ENCODE results near the gene HAUS3.

DNA sequence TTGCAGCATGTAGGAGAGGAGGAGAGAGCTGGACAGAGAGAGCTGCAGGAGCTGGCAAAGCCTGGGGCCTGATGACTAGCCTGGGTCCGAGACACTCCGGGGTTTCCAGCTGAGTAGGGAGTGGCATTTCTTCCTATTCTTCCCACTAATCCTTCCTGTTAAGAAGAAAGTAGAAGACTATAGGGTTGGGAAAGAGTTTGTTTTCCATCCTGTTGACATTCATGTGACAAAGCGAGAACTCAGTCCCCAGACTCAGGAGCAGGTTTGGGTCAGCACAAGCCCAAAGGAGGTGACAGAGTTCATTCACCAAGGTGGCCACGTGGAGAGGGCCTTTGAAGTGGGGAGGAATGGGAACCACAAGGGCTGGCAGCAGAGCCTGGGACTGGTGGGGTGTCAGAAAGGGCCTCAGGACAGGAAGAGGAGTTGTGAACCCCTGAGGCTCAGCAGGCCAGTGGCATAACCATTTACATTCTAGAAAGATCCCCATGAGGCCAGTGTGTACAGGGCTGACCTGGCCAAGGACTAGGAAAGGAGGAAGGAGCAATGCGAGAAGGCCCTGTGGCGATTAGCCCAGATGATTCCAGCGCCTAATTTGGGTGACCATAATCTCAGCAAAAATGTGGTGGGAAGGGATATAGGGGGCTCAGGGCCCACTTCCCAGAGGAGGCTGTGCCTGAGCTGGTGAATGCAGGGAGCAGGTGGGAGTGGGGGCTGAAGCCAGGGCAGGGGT, 3.3 kb upstream of the HAUS3 start:
- TF ChIP-seq, protein P1, sequence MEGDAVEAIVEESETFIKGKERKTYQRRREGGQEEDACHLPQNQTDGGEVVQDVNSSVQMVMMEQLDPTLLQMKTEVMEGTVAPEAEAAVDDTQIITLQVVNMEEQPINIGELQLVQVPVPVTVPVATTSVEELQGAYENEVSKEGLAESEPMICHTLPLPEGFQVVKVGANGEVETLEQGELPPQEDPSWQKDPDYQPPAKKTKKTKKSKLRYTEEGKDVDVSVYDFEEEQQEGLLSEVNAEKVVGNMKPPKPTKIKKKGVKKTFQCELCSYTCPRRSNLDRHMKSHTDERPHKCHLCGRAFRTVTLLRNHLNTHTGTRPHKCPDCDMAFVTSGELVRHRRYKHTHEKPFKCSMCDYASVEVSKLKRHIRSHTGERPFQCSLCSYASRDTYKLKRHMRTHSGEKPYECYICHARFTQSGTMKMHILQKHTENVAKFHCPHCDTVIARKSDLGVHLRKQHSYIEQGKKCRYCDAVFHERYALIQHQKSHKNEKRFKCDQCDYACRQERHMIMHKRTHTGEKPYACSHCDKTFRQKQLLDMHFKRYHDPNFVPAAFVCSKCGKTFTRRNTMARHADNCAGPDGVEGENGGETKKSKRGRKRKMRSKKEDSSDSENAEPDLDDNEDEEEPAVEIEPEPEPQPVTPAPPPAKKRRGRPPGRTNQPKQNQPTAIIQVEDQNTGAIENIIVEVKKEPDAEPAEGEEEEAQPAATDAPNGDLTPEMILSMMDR (IDR thresholded peaks at IDR 0.05): no peak
- TF ChIP-seq TP53 (CRISPR knock-in tag; IDR thresholded peaks at IDR 0.05) (no peak), NR2C2 (CRISPR knock-in tag; IDR thresholded peaks at IDR 0.05) (no peak), SMAD4 (CRISPR knock-in tag; IDR thresholded peaks at IDR 0.05) (no peak), TCF7 (CRISPR knock-in tag; IDR thresholded peaks at IDR 0.05; ENCODE audit: low read depth) (no peak)
- TF ChIP-seq, protein P2, sequence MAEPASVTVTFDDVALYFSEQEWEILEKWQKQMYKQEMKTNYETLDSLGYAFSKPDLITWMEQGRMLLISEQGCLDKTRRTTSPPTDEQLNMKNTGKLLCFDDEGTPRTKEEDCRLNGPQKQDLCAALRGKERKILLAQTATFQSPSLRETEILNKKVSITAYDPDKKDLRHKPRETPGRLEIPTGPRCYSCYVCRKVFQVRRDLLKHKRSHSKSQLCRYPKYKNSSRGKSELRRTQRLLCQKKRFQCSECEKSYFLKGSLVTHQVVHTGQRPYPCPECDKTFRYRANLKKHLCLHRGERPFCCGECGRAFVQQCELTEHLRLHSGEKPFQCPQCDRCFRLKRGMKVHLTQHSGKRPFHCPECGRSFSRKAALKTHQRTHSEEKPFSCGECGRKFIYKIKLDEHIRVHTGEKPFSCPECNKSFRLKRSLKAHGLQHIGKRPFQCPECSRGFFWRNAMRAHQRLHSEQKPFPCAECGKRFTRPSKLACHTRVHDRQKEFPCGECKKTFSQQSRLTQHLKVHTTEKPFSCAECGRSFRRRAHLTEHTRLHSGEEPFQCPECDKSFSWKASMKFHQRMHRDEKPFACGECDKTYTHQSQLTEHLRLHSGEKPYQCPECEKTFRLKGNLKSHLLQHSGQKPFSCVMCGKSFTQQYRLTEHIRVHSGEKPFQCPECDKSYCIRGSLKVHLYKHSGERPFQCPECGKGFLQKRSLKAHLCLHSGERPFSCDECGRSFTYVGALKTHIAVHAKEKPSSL (CRISPR knock-in tag; conservative IDR thresholded peaks at IDR 0.05): no peak
- TF ChIP-seq, protein P3, sequence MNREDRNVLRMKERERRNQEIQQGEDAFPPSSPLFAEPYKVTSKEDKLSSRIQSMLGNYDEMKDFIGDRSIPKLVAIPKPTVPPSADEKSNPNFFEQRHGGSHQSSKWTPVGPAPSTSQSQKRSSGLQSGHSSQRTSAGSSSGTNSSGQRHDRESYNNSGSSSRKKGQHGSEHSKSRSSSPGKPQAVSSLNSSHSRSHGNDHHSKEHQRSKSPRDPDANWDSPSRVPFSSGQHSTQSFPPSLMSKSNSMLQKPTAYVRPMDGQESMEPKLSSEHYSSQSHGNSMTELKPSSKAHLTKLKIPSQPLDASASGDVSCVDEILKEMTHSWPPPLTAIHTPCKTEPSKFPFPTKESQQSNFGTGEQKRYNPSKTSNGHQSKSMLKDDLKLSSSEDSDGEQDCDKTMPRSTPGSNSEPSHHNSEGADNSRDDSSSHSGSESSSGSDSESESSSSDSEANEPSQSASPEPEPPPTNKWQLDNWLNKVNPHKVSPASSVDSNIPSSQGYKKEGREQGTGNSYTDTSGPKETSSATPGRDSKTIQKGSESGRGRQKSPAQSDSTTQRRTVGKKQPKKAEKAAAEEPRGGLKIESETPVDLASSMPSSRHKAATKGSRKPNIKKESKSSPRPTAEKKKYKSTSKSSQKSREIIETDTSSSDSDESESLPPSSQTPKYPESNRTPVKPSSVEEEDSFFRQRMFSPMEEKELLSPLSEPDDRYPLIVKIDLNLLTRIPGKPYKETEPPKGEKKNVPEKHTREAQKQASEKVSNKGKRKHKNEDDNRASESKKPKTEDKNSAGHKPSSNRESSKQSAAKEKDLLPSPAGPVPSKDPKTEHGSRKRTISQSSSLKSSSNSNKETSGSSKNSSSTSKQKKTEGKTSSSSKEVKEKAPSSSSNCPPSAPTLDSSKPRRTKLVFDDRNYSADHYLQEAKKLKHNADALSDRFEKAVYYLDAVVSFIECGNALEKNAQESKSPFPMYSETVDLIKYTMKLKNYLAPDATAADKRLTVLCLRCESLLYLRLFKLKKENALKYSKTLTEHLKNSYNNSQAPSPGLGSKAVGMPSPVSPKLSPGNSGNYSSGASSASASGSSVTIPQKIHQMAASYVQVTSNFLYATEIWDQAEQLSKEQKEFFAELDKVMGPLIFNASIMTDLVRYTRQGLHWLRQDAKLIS (CRISPR knock-in tag; IDR thresholded peaks at IDR 0.05; ENCODE audit: borderline replicate concordance): no peak

All from WTC11 (cell line).